HFF-Myc (cell line): ENCODE measurements around the gene TUBA8.
"Not testable (repeated sequence)": the region's sequence is repeated elsewhere in the genome, so short reads cannot be mapped to it uniquely, and the experiment has no call there.

Source experiments
- DNase-seq: peaks from one replicate; pipeline ENCODE4 v3.0.0-alpha.2; 2011; ENCODE audit warnings: low read depth; ENCODE audit errors: extremely low read depth
- H3K4me3 ChIP-seq: replicated peaks from 2 replicates; pipeline ENCODE4 v1.5.1; 2011; ENCODE audit warnings: low read depth, mild to moderate bottlenecking, control low read depth, low read length
- CTCF ChIP-seq: IDR thresholded peaks from 2 replicates; pipeline ENCODE4 v1.5.1; 2012; ENCODE audit warnings: mild to moderate bottlenecking, low read depth, low read length, control low read depth; ENCODE audit errors: missing control alignments

Gene TUBA8

GRCh38 chr22:18067121-18067520, 43.5 kb upstream of the TUBA8 start:
- no peak for TF ChIP-seq CTCF
- no peak for DNase-seq
- no peak overlapping the region for H3K4me3 ChIP-seq

- no peak for DNase-seq
- TF ChIP-seq CTCF, result no peak
- no peak overlapping the region for H3K4me3 ChIP-seq
Observed at GRCh38 chr22:18067548-18068341, 42.9 kb upstream of the TUBA8 start.

- TF ChIP-seq CTCF, result no peak
- no peak for DNase-seq
- H3K4me3 ChIP-seq, result no peak overlapping the region
Observed at GRCh38 chr22:18068381-18068988, 42.1 kb upstream of the TUBA8 start.

GRCh38 chr22:18069041-18069440, 41.6 kb upstream of the TUBA8 start:
- no peak overlapping the region for H3K4me3 ChIP-seq
- no peak for TF ChIP-seq CTCF
- DNase-seq, result no peak

- no peak for DNase-seq
- H3K4me3 ChIP-seq, result no peak overlapping the region
Observed at GRCh38 chr22:18070041-18070440, 40.6 kb upstream of the TUBA8 start.

GRCh38 chr22:18070556-18071306, 39.9 kb upstream of the TUBA8 start:
- DNase-seq, result no peak
- peak; percentile 35 for TF ChIP-seq CTCF
- H3K4me3 ChIP-seq, result no peak overlapping the region

More at GRCh38 chr22:18070041-18070440, 40.6 kb upstream of the TUBA8 start:
- no peak for TF ChIP-seq CTCF

GRCh38 chr22:18071307-18071967, 39.2 kb upstream of the TUBA8 start:
- DNase-seq, H3K4me3 ChIP-seq: not testable (repeated sequence)
